ENCODE results near the gene ADAMTSL1.

GRCh38 chr9:18905883-18906629, 432.1 kb downstream of the ADAMTSL1 start:
- TF ChIP-seq CTCF (IDR thresholded peaks at IDR 0.05) (no peak), POLR2A (IDR thresholded peaks at IDR 0.05) (no peak)
